IgD-negative memory B cell (primary cell): ENCODE results near the gene SPACA7. TPM values are rescaled to one million over a fixed set of nuclear protein-coding genes. Genes with fewer than 3 reads are reported as not detected.
"Not testable (repeated sequence)": the region's sequence is repeated elsewhere in the genome, so short reads cannot be mapped to it uniquely, and the experiment has no call there.

ENCODE experiments used
- H3K27ac Mint-ChIP-seq, 3 donors: one replicate each; pipeline ENCODE4 v1.8.0; 2020 to 2022; ENCODE audit warnings: mild to moderate bottlenecking in 3 of 3, mixed read lengths in 3 of 3, moderate library complexity in 1 of 3
- H3K27me3 Mint-ChIP-seq: one replicate; pipeline ENCODE4 v1.8.0; 2021; ENCODE audit warnings: mixed read lengths
- H3K36me3 Mint-ChIP-seq: one replicate; pipeline ENCODE4 v1.8.0; 2020; ENCODE audit warnings: mild to moderate bottlenecking, mixed read lengths
- H3K4me1 Mint-ChIP-seq, 3 donors: one replicate each; pipeline ENCODE4 v1.8.0; 2020 to 2022; ENCODE audit warnings: mixed read lengths in 3 of 3, mild to moderate bottlenecking in 1 of 3
- H3K4me3 Mint-ChIP-seq, 4 donors: one replicate each; pipeline ENCODE4 v1.8.0; 2020 to 2022; ENCODE audit warnings: mild to moderate bottlenecking in 4 of 4, mixed read lengths in 4 of 4, moderate library complexity in 3 of 4
- H3K9me3 Mint-ChIP-seq, 3 donors: one replicate each; pipeline ENCODE4 v1.8.0; 2020 to 2021; ENCODE audit warnings: mixed read lengths in 3 of 3, mild to moderate bottlenecking in 1 of 3
- polyA plus RNA-seq: library from polyadenylated mRNA; unstranded; fragments of 300-500 nt; fragmentation: Illumina TruSeq; gene quantifications from one replicate; pipeline ENCODE4 v1.2.3, GENCODE V29; 2021

Gene SPACA7
- polyA plus RNA-seq, 1 donor from 2014 or later = not detected

DNA sequence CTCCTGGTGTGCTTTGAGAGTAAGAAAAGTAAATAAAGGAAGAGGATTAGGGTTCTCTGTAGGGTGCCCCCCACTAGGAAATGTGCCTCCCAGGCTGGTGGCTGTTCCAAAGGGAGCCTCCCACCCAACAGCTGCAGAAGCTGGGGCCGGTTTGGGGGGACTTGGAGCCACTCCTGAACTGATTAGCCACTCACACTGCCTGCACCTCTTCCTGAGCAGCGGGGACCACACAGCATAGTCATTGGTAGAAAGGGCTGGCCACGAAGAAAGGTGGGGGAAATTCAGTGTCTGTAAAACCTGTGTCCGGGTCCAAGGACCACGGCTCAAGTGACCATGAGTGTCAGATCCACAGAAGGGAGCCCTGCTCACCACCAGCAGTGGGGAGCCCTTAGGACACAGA, 55.6 kb downstream of the SPACA7 start:
- Mint-ChIP-seq H3K4me3 (peak overlapping the region in 1 of 4 donors; percentile 61), H3K27ac (no peak overlapping the region), H3K4me1 (peaks cover 0 to 1% (median 0%) of the 10 kb centered on the region in 3 donors), H3K9me3 (peaks cover 3 to 17% (median 14%) of the 10 kb centered on the region in 3 donors), H3K36me3 (no peaks in the 10 kb centered on the region), H3K27me3 (peaks cover 4% of the 10 kb centered on the region)

GRCh38 chr13:112432734-112433133, 56.6 kb downstream of the SPACA7 start:
- not testable (repeated sequence) for H3K4me1 Mint-ChIP-seq, H3K27me3 Mint-ChIP-seq, H3K4me3 Mint-ChIP-seq, H3K36me3 Mint-ChIP-seq, H3K27ac Mint-ChIP-seq
- H3K9me3 Mint-ChIP-seq = peaks cover 3 to 11% (median 10%) of the 10 kb centered on the region in 3 donors

DNA sequence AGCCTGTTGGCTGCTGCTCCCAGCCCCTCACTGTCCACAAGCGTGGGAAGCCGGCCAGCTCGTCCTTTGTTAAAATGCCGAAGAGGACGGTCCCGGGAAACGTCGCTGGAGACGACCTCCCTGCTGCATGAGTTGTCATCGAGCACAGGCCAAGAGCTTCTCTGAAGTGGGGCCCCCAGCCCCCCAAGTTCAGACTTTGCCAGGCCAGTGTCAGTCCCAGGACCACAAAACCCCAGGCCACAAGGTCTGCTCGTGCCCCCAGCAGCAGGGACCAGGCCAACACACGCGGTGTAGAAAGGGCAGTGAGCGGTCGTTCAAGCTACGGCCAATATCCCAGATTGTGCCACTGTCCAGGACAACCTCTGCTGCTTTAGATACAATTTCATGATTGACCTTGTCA, 57.4 kb downstream of the SPACA7 start:
- H3K9me3 Mint-ChIP-seq = peaks cover 3 to 16% (median 5%) of the 10 kb centered on the region in 3 donors
- H3K27ac Mint-ChIP-seq, H3K4me3 Mint-ChIP-seq, H3K27me3 Mint-ChIP-seq, H3K4me1 Mint-ChIP-seq, H3K36me3 Mint-ChIP-seq: not testable (repeated sequence)

DNA sequence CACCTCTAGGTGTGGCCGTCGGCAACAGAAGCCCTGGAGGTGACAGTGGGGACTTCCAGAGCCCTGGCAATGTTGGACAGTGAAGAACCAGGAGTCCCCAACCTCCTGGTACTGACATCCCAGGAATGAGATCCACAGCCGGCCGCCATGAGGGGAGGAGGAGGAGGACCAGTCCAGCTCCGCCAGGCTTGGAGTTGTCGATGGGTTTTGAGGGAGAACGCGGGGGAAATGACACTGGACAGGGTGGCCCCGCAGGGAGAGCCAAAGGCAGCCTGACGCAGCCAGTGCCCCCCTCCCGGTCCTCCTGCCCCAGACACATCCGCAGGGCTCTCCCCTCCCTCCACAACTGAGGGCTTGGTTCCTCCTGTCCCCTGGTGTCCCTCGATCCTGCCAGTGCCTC, 57.9 kb downstream of the SPACA7 start:
- H3K27me3 Mint-ChIP-seq = peaks cover 4% of the 10 kb centered on the region
- no peak overlapping the region for H3K4me3 Mint-ChIP-seq
- no peak overlapping the region for H3K27ac Mint-ChIP-seq
- H3K4me1 Mint-ChIP-seq = peaks cover 0 to 1% (median 0%) of the 10 kb centered on the region in 3 donors
- H3K36me3 Mint-ChIP-seq = no peaks in the 10 kb centered on the region
- H3K9me3 Mint-ChIP-seq = peaks cover under 1 to 16% (median 5%) of the 10 kb centered on the region in 3 donors

DNA sequence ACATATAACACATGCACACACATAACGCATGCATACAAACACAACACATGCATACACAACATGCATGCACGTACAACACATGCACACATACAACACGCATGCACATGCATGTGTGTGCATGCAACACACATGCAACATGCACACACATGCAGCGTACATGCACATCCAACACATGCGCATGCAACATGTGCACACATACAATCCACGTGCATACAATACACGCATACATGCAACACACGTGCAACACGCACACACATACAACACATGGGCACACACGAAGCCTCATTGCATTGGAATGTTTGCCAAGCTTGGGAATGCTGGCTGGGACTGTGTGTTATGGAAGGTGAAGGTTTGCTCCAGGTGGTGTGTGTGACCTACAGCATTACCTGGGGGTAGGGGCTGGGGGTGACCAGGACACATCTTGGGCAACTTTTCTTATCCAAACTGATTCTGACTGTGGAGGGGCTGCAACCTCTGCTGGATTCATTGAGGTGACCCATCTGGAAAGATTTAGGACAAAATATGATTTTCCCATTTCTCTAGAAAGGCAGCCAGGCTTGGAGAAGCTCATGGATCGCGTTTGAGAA, 58.9 kb downstream of the SPACA7 start:
- Mint-ChIP-seq H3K36me3 (no peaks in the 10 kb centered on the region), H3K9me3 (peaks cover 0 to 9% (median 5%) of the 10 kb centered on the region in 3 donors), H3K4me3 (no peak overlapping the region), H3K27ac (no peak overlapping the region), H3K27me3 (peaks cover 4% of the 10 kb centered on the region), H3K4me1 (peaks cover 0 to 1% (median 0%) of the 10 kb centered on the region in 3 donors)

DNA sequence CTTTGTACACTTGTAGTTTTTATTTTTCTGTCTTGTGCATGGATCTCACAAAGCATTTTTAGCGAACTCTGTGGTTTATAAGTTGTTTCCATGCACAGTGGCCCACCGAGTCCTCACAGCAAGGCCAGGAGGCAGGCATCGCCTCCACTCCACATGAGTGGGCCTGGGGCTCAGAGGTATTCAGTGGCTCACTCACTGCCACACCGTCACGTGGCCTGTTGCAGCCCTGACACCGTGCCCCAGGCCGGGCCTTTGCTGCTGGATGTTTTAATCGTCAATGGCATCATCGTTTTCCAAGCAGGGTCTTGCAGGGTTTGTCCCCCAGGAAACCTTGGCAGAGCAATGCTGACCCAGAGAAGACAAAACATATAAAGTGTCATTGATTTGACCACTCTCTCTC, 59.8 kb downstream of the SPACA7 start:
- Mint-ChIP-seq H3K27me3 (peaks cover 6% of the 10 kb centered on the region), H3K36me3 (no peaks in the 10 kb centered on the region)

DNA sequence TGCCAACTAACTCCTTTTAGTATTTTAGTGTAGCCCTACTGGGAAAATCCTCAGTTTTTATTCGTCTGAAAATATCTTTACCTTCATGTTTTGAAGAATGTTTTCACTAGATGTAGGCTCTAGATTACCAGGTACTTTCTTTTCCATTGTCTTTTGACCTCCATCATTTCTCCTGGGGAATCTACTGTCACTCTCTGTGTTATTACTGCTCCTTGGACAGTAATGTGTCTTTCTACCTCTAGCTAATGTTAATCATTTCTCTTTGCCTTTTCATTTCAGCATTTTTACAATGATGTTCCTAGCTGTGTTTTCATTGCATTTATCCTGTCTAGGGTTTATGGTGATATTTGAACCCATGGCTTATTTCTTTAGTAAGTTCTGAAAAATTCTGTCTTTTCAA, 61.9 kb downstream of the SPACA7 start:
- Mint-ChIP-seq H3K4me1 (peaks cover 0 to 1% (median 0%) of the 10 kb centered on the region in 3 donors), H3K36me3 (no peaks in the 10 kb centered on the region), H3K9me3 (peaks cover 0 to 8% (median 5%) of the 10 kb centered on the region in 3 donors), H3K27me3 (peaks cover 4% of the 10 kb centered on the region), H3K4me3 (no peak overlapping the region), H3K27ac (no peak overlapping the region)

More for the DNA sequence above, 59.8 kb downstream of the SPACA7 start:
- no peak overlapping the region for H3K27ac Mint-ChIP-seq
- H3K4me1 Mint-ChIP-seq = peaks cover 0 to 1% (median 0%) of the 10 kb centered on the region in 3 donors
- peaks cover 0 to 8% (median 5%) of the 10 kb centered on the region in 3 donors for H3K9me3 Mint-ChIP-seq
- peak overlapping the region in 1 of 4 donors; percentile 17 for H3K4me3 Mint-ChIP-seq

GRCh38 chr13:112438515-112438914, 62.4 kb downstream of the SPACA7 start:
- Mint-ChIP-seq H3K27ac (no peak overlapping the region), H3K4me1 (peaks cover 0 to 1% (median 0%) of the 10 kb centered on the region in 3 donors), H3K27me3 (peaks cover 7% of the 10 kb centered on the region), H3K4me3 (no peak overlapping the region), H3K36me3 (no peaks in the 10 kb centered on the region), H3K9me3 (peaks cover 0 to 8% (median 5%) of the 10 kb centered on the region in 3 donors)

DNA sequence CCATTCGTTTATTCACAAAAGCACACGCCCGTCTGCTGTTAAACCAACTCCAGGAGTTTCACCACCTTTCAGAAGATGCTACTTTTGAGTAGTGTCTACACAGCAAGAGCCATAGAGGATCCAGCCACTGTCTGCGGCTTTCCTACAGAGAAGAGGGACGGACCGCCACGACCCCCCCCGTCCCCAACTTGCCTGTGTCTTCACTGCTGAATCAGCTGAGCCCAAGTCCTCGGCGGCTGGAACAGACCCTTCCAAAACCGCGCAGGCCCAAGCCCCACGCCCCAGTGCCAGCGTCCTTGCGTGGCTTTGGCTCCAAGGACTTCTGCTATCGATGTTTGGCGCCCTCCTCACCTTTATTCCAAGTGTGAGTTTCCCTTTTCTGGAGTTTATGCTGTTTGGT, 65.1 kb downstream of the SPACA7 start:
- Mint-ChIP-seq H3K4me1 (no peaks in the 10 kb centered on the region), H3K27me3 (peaks cover 11% of the 10 kb centered on the region), H3K9me3 (peaks cover 0 to 5% (median 2%) of the 10 kb centered on the region in 3 donors), H3K36me3 (no peaks in the 10 kb centered on the region), H3K27ac (no peak overlapping the region), H3K4me3 (no peak overlapping the region)

- Mint-ChIP-seq H3K9me3 (peaks cover 0 to 5% (median 2%) of the 10 kb centered on the region in 3 donors), H3K27me3 (peaks cover 9% of the 10 kb centered on the region), H3K4me3 (no peak overlapping the region)
Measured at GRCh38 chr13:112441779-112442310, 65.7 kb downstream of the SPACA7 start.

GRCh38 chr13:112442483-112443090, 66.4 kb downstream of the SPACA7 start:
- peaks cover 0 to 5% (median 2%) of the 10 kb centered on the region in 3 donors for H3K9me3 Mint-ChIP-seq
- H3K4me1 Mint-ChIP-seq = no peaks in the 10 kb centered on the region
- H3K27ac Mint-ChIP-seq = no peak overlapping the region
- H3K27me3 Mint-ChIP-seq = peaks cover 12% of the 10 kb centered on the region
- peak overlapping the region in 1 of 4 donors; percentile 57 for H3K4me3 Mint-ChIP-seq
- H3K36me3 Mint-ChIP-seq = no peaks in the 10 kb centered on the region

More at GRCh38 chr13:112441779-112442310, 65.7 kb downstream of the SPACA7 start:
- Mint-ChIP-seq H3K36me3 (no peaks in the 10 kb centered on the region), H3K27ac (no peak overlapping the region), H3K4me1 (no peaks in the 10 kb centered on the region)

DNA sequence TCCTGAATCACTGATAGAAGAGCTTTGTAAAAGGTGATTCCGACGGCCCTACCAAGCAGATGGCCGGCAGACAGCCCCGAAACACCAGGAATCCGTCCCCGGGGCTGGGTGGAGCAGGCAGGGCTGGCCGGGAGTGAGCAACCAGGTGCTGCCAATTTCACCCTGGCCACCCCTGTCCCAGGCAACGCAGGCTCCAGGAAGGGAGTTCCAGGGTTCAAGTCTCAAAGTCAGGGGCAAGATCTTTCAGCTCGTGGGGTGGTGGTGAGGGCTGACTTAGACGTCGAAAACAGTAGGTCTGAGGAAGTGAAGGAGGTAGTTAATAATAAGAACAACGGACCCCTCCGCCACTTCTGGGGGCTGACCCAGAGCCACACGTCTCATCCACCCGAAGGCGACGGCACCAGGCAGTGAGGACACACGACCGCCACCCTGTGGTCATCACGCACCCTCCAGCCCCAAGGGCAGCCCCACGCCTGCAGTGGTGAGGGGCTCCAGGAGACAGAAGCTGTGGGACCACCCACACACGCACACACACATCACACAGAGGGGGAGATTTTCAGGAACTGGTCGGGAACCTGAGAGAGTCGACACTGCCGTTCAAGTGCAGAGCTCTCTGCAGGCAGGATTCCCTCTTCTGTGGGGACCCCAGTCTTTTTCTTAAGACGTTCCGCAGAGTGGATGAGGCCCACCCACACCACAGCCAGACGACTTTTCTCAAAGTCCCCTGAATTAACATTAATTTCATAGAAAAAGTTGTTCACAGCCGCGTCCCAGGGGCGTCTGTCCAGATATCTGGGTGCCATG, 67.2 kb downstream of the SPACA7 start:
- Mint-ChIP-seq H3K36me3 (peaks cover under 1% of the 10 kb centered on the region), H3K27ac (no peak overlapping the region), H3K4me3 (peak overlapping the region in 1 of 4 donors; percentile 57), H3K4me1 (no peaks in the 10 kb centered on the region), H3K27me3 (peaks cover 12% of the 10 kb centered on the region), H3K9me3 (peaks cover 0 to 2% (median 0%) of the 10 kb centered on the region in 3 donors)

DNA sequence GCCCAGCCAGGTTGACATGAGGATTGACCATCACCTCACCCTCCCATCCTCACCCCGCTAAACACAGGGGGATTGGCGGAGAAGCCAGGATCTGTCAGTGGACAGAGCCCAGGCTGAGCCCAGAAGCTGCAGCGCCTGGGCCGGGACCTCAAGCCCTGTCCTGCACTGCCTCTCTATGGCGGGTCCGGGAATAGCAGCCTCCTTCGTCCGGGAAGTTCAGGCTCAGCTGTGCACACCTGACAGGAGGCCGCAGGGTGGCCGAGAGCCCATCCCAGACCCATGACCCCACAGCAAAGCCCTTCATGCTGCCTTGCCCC, 67.8 kb downstream of the SPACA7 start:
- H3K36me3 Mint-ChIP-seq = peaks cover 2% of the 10 kb centered on the region
- no peak overlapping the region for H3K4me3 Mint-ChIP-seq
- H3K4me1 Mint-ChIP-seq = no peaks in the 10 kb centered on the region
- H3K9me3 Mint-ChIP-seq = no peaks in the 10 kb centered on the region
- peaks cover 12% of the 10 kb centered on the region for H3K27me3 Mint-ChIP-seq
- H3K27ac Mint-ChIP-seq = no peak overlapping the region

DNA sequence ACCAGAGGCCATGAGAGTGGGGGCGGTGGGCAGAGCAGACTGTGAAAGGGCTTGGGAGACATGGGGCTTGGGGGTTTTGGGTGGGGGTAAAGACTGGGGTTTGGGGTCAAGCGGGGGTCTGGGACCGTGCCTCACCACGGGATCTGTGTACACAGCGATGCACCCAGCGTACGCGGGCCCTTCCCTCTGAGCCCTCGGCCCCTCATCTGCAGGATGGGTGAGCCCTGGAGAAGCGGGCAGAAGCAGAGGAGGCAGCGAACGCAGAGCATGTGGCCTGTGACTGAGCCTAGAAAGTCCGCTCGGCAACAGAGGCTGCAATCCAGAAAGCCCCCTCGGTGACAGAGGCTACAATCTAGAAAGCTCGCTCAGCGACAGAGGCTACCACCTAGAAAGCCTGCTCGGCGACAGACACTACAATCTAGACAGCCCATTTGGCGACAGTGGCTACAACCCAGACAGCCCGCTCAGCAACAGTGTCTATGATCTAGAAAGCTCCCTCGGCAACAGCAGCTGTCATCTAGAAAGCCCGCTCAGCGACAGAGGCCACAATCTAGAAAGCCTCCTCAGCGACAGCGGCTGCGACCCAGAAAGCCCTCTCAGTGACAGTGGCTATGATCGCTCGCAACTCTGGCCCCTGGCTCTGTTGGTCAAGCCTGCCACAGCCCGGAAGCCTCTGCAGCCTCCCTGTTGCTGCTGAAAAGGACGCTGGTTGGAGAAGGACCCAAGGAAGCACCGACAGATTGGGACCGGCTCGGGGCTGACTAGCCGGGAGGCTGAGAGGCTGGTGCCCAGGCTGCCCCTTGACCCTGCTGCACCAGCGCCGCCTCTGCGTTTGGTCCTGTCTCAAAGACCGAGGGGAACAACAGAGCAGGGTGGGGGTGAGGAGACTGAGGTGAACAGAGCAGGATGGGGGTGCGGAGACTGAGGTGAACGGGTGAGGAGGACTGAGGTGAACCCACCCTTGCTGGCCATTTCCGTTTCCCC, 68.6 kb downstream of the SPACA7 start:
- peaks cover 12% of the 10 kb centered on the region for H3K27me3 Mint-ChIP-seq
- no peak overlapping the region for H3K4me3 Mint-ChIP-seq
- H3K4me1 Mint-ChIP-seq = no peaks in the 10 kb centered on the region
- no peaks in the 10 kb centered on the region for H3K9me3 Mint-ChIP-seq
- H3K27ac Mint-ChIP-seq = no peak overlapping the region
- peaks cover 2% of the 10 kb centered on the region for H3K36me3 Mint-ChIP-seq
